ENCODE data around the gene WIF1.

The WIF1 gene

DNA sequence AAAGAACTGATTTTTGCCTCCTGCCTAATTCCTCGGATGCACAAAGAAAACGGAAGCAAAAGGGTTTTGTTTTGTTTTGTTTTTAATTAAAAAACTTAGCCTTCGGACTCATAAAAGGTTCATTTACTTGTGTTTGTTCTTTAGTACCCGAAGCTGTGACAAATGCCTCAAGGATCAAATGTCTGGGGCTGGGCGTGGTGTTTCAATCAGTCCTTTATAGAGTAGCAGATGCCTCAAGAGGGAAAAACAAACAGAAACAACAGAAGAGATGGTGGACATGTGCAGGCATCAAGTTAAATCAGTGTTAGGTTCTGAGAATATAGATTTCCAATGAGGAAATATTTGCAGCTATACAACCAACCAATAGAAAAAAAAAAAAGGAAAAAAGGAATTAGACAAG, 1.6 kb upstream of the WIF1 start:
- TF ChIP-seq, protein P1, sequence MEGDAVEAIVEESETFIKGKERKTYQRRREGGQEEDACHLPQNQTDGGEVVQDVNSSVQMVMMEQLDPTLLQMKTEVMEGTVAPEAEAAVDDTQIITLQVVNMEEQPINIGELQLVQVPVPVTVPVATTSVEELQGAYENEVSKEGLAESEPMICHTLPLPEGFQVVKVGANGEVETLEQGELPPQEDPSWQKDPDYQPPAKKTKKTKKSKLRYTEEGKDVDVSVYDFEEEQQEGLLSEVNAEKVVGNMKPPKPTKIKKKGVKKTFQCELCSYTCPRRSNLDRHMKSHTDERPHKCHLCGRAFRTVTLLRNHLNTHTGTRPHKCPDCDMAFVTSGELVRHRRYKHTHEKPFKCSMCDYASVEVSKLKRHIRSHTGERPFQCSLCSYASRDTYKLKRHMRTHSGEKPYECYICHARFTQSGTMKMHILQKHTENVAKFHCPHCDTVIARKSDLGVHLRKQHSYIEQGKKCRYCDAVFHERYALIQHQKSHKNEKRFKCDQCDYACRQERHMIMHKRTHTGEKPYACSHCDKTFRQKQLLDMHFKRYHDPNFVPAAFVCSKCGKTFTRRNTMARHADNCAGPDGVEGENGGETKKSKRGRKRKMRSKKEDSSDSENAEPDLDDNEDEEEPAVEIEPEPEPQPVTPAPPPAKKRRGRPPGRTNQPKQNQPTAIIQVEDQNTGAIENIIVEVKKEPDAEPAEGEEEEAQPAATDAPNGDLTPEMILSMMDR (IDR thresholded peaks at IDR 0.05; ENCODE audit: extremely low read depth, missing control alignments), result no peak
- DNase-seq (ENCODE audit: low spot score), result no peak

DNA sequence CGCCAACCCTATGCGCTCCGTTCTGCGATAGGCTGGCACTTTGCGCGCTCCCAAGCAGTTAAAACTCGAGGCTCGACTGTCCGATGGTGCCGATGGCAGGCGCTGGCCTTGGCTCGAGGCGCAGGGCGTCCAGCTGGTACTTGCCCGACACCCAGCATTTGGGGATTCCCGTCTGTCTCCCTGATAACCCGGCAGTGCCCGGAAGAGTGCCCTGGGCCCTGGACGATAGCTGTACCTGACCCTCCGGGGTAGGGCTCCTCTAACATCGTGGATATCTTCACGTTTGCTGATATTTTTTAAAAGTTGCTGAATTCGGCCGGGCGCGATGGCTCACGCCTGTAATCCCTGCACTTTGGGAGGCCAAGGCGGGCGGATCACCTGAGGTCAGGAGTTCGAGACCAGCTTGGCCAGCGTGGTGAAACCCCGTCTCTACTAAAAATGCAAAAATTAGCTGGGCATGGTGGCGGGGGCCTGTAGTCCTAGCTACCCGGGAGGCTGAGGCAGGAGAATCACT, 908 bp upstream of the WIF1 start:
- TF ChIP-seq, protein P1 (IDR thresholded peaks at IDR 0.05; ENCODE audit: extremely low read depth, missing control alignments), result no peak
- no peak for DNase-seq (ENCODE audit: low spot score)

DNA sequence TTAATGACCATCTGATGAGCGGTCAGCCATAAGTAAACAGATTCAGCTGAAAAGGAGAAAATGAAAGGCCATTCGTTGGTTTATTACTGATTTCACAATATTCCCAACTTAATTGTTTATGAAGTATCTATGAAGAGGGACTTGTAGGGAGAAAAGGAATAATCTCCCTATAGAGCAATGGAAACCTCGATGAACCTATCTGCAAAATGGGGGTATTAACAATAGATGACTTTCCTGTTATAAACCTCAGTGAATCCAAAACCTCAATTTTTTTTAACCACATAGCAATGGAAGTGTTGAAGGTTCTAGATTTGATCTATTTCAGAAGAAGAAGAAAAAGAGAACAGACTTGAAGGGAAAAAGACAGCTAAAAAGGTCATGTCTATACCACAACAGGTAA, 2.0 kb downstream of the WIF1 start:
- DNase-seq (ENCODE audit: low spot score), result no peak
- TF ChIP-seq, protein P1 (IDR thresholded peaks at IDR 0.05; ENCODE audit: extremely low read depth, missing control alignments), result no peak

DNA sequence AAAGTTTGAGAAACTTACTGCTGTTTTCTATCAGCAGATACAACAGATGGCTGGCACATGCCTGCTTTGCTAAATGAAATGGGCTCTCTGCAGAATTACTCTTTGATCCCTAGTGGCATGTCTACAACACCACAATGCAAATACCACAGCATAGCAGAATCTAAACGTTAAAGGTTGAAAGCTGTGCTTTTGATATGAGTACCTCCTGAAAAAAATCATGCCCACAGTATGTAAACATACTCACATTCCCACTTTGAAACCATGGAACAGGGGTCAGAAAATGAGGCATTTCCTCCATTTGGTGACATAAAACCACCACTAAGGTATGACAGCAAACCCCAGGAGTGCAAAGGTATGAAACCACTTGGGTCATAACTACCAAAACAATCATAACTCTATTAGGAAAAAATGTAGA, 7.5 kb downstream of the WIF1 start:
- TF ChIP-seq, protein P1 (IDR thresholded peaks at IDR 0.05; ENCODE audit: extremely low read depth, missing control alignments), result no peak
- no peak for DNase-seq (ENCODE audit: low spot score)

DNA sequence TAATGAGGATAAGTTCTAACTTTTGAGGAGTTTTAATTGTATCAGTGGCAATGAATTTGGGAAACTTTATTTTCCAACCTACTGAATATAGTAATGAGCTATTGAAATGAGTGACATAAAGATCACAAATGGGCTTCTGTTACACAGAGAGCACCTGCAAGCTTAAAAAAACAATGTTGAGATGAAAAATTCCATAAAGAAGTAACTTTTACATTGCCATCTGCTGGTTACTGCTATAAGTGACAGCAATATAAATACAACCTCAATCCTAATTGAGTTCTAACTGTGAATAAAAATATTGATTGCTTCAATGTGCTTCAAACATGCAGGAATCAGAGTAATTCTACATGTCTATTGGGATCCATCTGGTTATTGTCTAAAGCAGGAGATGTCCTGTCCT, 14.2 kb downstream of the WIF1 start:
- peak; percentile 21 for DNase-seq (ENCODE audit: low spot score)
- TF ChIP-seq, protein P1 (IDR thresholded peaks at IDR 0.05; ENCODE audit: extremely low read depth, missing control alignments), result peak; percentile 6

DNA sequence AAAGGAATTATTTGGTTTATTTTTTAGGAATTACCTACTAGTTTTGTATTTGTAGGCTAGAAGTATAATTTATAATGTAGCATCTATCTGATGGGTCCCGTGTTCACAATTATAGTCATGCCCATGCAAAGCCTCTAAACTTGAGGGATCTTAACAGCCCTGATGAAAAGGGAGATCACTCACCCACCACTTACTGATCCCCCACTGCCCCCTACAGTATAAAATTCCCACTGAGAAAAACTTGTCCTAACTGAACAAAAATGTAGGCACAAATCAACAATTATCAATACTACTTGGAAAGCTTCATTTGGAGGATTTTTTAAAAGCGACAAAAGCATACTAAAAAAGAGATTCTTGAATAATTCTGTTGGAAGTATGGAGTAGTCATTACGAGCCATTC, 21.0 kb downstream of the WIF1 start:
- TF ChIP-seq, protein P1 (IDR thresholded peaks at IDR 0.05; ENCODE audit: extremely low read depth, missing control alignments), result no peak
- no peak for DNase-seq (ENCODE audit: low spot score)

DNA sequence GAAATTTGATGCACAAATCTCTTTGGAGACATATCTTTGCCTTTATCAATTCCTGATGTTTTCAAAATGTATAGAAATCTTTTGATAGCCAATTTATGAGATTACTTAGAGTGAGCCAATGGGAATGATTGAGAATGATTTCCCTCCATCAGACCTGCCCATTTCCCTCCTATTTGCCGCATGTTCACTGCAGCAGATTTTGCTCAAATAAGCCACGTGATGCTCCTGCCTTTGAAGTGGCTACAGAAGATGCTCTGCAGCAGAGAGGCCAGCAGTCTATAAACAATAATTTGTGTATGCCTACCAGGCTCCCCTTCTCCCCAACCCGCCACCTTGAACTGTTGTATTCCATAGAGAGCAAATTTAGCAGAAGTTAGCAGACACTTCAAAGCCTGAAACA, 21.9 kb downstream of the WIF1 start:
- TF ChIP-seq, protein P1 (IDR thresholded peaks at IDR 0.05; ENCODE audit: extremely low read depth, missing control alignments), result no peak
- no peak for DNase-seq (ENCODE audit: low spot score)

Data from GM20000 (cell line).